Memory B cell (primary cell): ENCODE measurements around the gene HSPG2.
"Not testable (repeated sequence)": the region's sequence is repeated elsewhere in the genome, so short reads cannot be mapped to it uniquely, and the experiment has no call there.

Experiments
- ATAC-seq: fragments of 150-1000 bp; cut with Tn5 transposase; 2 replicates; pipeline ENCODE4 v1.10.0; 2021; ENCODE audit warnings: low read depth, mild to moderate bottlenecking, moderate library complexity
- DNase-seq, 2 donors: peaks; one replicate each; pipeline ENCODE4 v3.0.0; 2022; ENCODE audit warnings: low spot score in 2 of 2
- H3K27ac Mint-ChIP-seq: one replicate; pipeline ENCODE4 v1.8.0; 2022; ENCODE audit warnings: mild to moderate bottlenecking, moderate library complexity, mixed read lengths
- H3K27me3 Mint-ChIP-seq: one replicate; pipeline ENCODE4 v1.8.0; 2022; ENCODE audit warnings: mixed read lengths
- H3K36me3 Mint-ChIP-seq: one replicate; pipeline ENCODE4 v1.8.0; 2022; ENCODE audit warnings: mild to moderate bottlenecking, mixed read lengths
- H3K4me1 Mint-ChIP-seq: one replicate; pipeline ENCODE4 v1.8.0; 2022; ENCODE audit warnings: mixed read lengths
- H3K4me3 Mint-ChIP-seq: one replicate; pipeline ENCODE4 v1.8.0; 2022; ENCODE audit warnings: mild to moderate bottlenecking, moderate library complexity, mixed read lengths
- H3K9me3 Mint-ChIP-seq: one replicate; pipeline ENCODE4 v1.8.0; 2022; ENCODE audit warnings: mixed read lengths

Gene HSPG2

GRCh38 chr1:21937034-21937371 lies at the start of gene HSPG2:
Gene HSPG2 (minus strand): TSS chr1:21937310. CDS start chr1:21937217, 93 bp downstream.
- ATAC-seq = peak; percentile 41
- Mint-ChIP-seq H3K4me1 (peaks cover 12% of the 10 kb centered on the region), H3K4me3 (peak within 1 kb of the TSS; percentile 88), H3K27me3 (peaks cover 15% of the 10 kb centered on the region), H3K36me3 (no peaks in the 10 kb centered on the region), H3K27ac (peak within 1 kb of the TSS; percentile 5), H3K9me3 (no peaks in the 10 kb centered on the region)
- DNase-seq = no peak

DNA sequence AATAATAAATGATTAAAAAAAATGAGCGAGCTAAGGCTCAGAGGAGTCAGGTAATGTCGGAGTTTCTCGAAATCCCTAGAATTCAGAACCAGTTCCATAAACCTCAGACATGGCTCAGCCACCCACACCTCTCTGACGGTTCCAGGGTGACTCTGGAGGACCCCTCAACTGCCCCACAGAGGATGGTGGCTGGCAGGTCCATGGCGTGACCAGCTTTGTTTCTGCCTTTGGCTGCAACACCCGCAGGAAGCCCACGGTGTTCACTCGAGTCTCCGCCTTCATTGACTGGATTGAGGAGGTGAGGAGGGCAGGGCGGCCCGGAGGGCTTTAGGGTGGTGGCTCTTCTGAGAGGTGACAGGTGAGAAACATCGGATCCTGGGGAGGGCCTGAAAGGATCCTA lies 49.3 kb upstream of the HSPG2 start:
- H3K4me1 Mint-ChIP-seq, DNase-seq, H3K36me3 Mint-ChIP-seq, H3K9me3 Mint-ChIP-seq, H3K27ac Mint-ChIP-seq, ATAC-seq, H3K4me3 Mint-ChIP-seq, H3K27me3 Mint-ChIP-seq: not testable (repeated sequence)

- ATAC-seq, H3K27ac Mint-ChIP-seq, H3K27me3 Mint-ChIP-seq, H3K9me3 Mint-ChIP-seq, DNase-seq, H3K4me3 Mint-ChIP-seq, H3K36me3 Mint-ChIP-seq, H3K4me1 Mint-ChIP-seq: not testable (repeated sequence)
Observed at GRCh38 chr1:21985893-21986292, 48.8 kb upstream of the HSPG2 start.

DNA sequence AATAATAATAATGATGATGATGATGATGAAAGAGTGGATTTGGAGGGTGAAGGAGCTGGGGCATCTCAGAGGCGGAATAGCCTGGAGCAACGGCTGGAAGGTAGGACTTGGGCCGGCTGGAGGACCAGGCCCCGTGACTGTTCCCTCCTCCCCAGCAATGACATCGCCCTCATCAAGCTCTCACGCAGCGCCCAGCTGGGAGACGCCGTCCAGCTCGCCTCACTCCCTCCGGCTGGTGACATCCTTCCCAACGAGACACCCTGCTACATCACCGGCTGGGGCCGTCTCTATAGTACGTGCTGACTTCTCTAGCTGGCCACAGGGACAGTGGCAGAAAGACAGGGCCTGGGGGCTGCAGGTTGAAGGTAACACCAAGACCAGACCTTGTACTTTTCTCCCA lies 46.4 kb upstream of the HSPG2 start:
- H3K27me3 Mint-ChIP-seq, H3K36me3 Mint-ChIP-seq, H3K4me1 Mint-ChIP-seq, ATAC-seq, H3K9me3 Mint-ChIP-seq, H3K27ac Mint-ChIP-seq, DNase-seq, H3K4me3 Mint-ChIP-seq: not testable (repeated sequence)

- H3K4me3 Mint-ChIP-seq, ATAC-seq, H3K4me1 Mint-ChIP-seq, DNase-seq, H3K36me3 Mint-ChIP-seq, H3K27ac Mint-ChIP-seq, H3K27me3 Mint-ChIP-seq, H3K9me3 Mint-ChIP-seq: not testable (repeated sequence)
Observed at GRCh38 chr1:21982122-21982521, 45.0 kb upstream of the HSPG2 start.

DNA sequence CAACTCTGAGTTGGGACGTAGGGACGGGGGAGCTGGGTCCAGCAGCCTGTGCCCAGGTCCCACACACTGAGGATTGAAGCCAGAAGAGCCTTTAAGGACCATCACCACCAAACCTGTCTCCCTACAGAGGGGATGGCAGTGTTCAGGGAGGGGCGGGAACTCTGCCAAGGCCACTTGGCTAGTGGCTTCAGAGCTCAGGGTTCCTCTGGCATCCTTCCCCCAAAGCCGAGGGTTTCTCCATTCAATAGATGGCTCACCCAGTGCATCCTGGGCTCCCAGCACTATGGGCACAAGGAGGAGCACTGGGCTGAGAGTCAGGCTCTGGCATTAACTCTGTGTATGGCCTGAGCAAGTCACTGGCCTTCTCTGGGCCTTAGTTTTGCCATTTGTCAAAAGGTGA lies 44.1 kb upstream of the HSPG2 start:
- not testable (repeated sequence) for H3K27ac Mint-ChIP-seq, H3K4me3 Mint-ChIP-seq, DNase-seq, H3K4me1 Mint-ChIP-seq, H3K36me3 Mint-ChIP-seq, H3K27me3 Mint-ChIP-seq, H3K9me3 Mint-ChIP-seq, ATAC-seq

DNA sequence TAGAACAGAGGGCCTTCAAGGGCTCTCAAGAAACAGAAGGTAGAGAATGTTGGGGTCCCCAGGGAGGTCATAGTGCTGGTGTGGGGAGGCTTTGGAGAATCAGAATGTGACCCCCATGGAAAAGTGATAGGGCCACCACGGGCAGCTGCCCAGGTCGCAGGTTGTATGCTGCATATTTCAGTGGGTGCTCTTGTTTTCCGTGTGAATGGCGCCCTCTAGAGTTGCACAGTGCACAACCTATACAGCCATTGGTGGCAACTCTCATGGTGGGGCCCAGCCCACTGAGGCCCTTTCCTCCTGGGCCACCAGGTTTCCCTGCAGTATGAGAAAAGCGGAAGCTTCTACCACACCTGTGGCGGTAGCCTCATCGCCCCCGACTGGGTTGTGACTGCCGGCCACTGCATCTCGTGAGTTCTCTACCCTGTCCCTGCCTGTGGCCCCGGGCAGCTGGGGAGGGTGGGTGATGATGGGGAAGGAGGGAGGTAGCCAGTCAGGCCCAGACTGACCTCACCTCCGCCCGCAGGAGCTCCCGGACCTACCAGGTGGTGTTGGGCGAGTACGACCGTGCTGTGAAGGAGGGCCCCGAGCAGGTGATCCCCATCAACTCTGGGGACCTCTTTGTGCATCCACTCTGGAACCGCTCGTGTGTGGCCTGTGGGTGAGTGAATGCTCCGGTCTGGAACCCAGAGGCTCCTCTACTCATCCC lies 43.6 kb upstream of the HSPG2 start:
- H3K27me3 Mint-ChIP-seq, H3K4me3 Mint-ChIP-seq, H3K36me3 Mint-ChIP-seq, H3K9me3 Mint-ChIP-seq, DNase-seq, ATAC-seq, H3K4me1 Mint-ChIP-seq, H3K27ac Mint-ChIP-seq: not testable (repeated sequence)

- H3K4me3 Mint-ChIP-seq, H3K36me3 Mint-ChIP-seq, DNase-seq, H3K4me1 Mint-ChIP-seq, H3K27ac Mint-ChIP-seq, H3K27me3 Mint-ChIP-seq, ATAC-seq, H3K9me3 Mint-ChIP-seq: not testable (repeated sequence)
Observed at GRCh38 chr1:21978209-21978608, 41.1 kb upstream of the HSPG2 start.

DNA sequence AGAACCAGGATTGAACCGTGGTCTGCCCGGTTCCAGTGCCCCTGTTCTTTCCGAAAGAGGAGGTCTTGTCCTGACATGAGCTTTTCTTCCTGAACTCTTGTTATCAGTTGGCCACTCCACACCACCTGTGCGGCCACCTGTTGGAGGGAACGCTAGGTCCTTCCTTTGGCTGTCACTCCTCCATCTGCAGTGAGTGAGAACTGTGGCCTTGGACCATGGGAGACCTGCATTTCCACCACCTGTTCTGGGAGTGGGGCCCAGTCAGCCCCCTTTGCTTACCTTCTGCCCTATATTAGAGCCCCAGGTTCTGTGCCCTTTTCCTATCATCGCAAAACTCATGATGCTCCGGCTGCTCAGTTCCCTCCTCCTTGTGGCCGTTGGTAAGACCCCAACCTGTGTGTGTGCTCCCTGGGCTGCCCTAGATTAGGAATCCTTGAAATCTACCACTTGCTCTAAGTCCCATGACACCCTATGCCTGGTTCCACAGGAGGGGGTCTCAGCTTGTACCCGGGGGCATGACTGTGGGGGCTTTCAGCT lies 39.7 kb upstream of the HSPG2 start, which contains the start of gene CELA3B:
CELA3B (plus strand) TSS at position 320 of the 537 bp plus-strand sequence; CDS start at position 338, 18 bp downstream.
- not testable (repeated sequence) for H3K27ac Mint-ChIP-seq, ATAC-seq, DNase-seq, H3K27me3 Mint-ChIP-seq, H3K4me1 Mint-ChIP-seq, H3K9me3 Mint-ChIP-seq, H3K36me3 Mint-ChIP-seq, H3K4me3 Mint-ChIP-seq

GRCh38 chr1:21975296-21975695 lies 38.2 kb upstream of the HSPG2 start:
- DNase-seq, H3K36me3 Mint-ChIP-seq, H3K4me3 Mint-ChIP-seq, H3K27ac Mint-ChIP-seq, H3K9me3 Mint-ChIP-seq, H3K27me3 Mint-ChIP-seq, ATAC-seq, H3K4me1 Mint-ChIP-seq: not testable (repeated sequence)

- not testable (repeated sequence) for DNase-seq, ATAC-seq, H3K4me1 Mint-ChIP-seq, H3K9me3 Mint-ChIP-seq, H3K36me3 Mint-ChIP-seq, H3K27me3 Mint-ChIP-seq, H3K4me3 Mint-ChIP-seq, H3K27ac Mint-ChIP-seq
Observed at GRCh38 chr1:21974699-21975098, 37.6 kb upstream of the HSPG2 start.

- not testable (repeated sequence) for H3K27me3 Mint-ChIP-seq, ATAC-seq, H3K4me1 Mint-ChIP-seq, DNase-seq, H3K9me3 Mint-ChIP-seq, H3K27ac Mint-ChIP-seq, H3K4me3 Mint-ChIP-seq, H3K36me3 Mint-ChIP-seq
Observed at GRCh38 chr1:21973948-21974347, 36.8 kb upstream of the HSPG2 start.

DNA sequence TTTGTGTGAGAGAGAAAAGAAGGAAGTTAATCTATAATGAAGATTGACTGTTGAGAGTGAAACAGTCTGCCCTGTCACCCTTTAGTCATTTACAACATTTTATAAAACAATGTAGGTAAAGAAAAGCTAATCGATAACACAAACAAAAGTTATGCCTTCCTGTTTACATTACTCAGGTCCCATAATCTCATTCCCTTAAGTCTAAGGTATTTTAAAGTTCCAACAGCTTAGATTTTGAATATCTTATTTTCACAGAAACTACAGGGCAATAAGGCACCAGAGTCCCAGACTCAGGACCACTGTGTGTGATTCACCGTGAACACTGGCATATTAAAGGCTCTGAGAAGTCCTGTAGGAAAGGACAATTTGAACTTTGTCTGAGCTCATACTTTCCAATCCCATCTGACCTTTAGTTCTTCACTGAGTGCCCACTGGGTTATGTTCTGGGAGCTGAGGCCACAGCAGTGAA lies 35.9 kb upstream of the HSPG2 start:
- H3K36me3 Mint-ChIP-seq, H3K27me3 Mint-ChIP-seq, H3K9me3 Mint-ChIP-seq, H3K4me3 Mint-ChIP-seq, DNase-seq, H3K27ac Mint-ChIP-seq, H3K4me1 Mint-ChIP-seq, ATAC-seq: not testable (repeated sequence)

DNA sequence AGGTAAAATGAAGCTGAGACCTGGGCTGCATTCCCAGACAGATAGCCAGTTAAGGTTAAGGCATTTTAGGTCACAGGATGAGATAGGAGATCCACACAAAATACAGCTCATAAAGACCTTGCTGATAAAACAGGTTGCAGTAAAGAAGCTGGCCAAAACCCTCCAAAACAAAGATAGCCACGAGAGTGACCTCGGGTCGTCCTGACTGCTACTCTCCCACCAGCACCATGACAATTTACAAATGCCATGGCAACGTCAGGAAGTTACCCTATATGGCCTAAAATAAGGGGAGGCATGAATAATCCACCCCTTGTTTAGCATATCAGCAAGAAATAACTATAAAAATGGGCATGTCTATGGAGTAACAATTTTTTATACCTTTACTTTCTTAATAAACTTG lies 33.4 kb upstream of the HSPG2 start:
- ATAC-seq, H3K36me3 Mint-ChIP-seq, H3K27me3 Mint-ChIP-seq, H3K27ac Mint-ChIP-seq, DNase-seq, H3K9me3 Mint-ChIP-seq, H3K4me1 Mint-ChIP-seq, H3K4me3 Mint-ChIP-seq: not testable (repeated sequence)

DNA sequence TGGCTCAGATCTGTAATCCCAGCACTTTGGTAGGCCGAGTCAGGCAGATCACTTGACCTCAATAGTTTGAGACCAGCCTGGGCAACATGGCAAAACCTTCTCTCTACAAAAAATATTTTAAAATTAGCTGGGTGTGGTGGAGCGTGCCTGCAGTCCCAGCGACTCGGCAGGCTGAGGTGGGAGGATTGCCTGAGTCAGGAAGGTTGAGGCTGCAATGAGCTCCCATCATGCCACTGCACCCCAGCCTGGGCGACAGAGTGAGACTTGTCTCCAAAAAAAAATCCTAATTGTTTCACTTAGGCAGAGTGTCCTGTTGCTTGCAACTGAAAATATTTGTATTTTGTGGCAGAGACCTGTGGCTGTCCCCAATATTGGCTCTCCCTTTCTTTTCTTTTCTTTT lies 32.0 kb upstream of the HSPG2 start:
- H3K9me3 Mint-ChIP-seq, H3K27me3 Mint-ChIP-seq, H3K27ac Mint-ChIP-seq, H3K36me3 Mint-ChIP-seq, ATAC-seq, H3K4me3 Mint-ChIP-seq, DNase-seq, H3K4me1 Mint-ChIP-seq: not testable (repeated sequence)
